ENCODE data around the gene DLX6.

- TF ChIP-seq CTCF (conservative IDR thresholded peaks at IDR 0.05; ENCODE audit: low read depth, low read length), result no peak
- TF ChIP-seq EZH2 (IDR thresholded peaks at IDR 0.05; ENCODE audit: borderline replicate concordance, low read depth, low read length, poor library complexity, severe bottlenecking), result no peak
Observed at GRCh38 chr7:96962221-96962885, 43.0 kb upstream of the DLX6 start.
